ENCODE results near the gene RNF31.

DNA sequence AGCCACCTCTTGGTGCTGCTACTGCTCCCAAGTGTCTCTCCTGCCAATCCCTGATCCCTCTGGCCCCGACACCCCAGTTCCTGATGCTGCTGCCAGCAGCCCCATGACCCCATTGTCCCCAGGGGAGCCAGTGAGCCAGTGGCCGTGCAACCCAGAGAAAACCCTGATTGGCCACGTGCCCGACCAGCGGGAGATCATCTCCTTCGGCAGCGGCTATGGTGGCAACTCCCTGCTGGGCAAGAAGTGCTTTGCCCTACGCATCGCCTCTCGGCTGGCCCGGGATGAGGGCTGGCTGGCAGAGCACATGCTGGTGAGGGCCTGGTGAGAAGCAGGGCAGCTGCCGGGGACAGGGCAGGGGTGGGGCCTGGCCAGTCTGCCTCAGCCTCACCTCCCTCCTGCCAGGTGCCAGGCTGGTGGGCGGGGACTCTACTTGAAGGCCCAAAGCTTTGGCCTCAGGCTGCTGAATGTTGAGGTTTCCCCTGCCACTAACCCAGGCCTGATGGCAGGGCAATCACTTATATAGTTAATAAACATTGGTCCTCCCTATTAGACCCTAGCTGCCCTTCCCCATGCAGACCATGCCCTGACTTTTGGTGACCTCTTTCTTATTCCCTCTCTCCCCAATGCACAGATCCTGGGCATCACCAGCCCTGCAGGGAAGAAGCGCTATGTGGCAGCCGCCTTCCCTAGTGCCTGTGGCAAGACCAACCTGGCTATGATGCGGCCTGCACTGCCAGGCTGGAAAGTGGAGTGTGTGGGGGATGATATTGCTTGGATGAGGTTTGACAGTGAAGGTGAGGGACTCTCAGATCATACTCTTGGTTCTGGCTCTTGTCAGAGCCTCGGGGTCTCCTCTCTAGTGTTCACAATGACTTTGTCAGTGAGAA lies 48.1 kb upstream of the RNF31 start:
- TF ChIP-seq POLR2A (IDR thresholded peaks at IDR 0.05; ENCODE audit: low read length) (no peak), RAD21 (conservative IDR thresholded peaks at IDR 0.05 in 1 of 2, IDR thresholded peaks at IDR 0.05 in 1 of 2) (no peak), CTCF (IDR thresholded peaks at IDR 0.05) (no peak), HDAC2 (IDR thresholded peaks at IDR 0.05) (no peak), RCOR1 (IDR thresholded peaks at IDR 0.05; ENCODE audit: low read depth, low read length) (no peak), CHD4 (IDR thresholded peaks at IDR 0.05; ENCODE audit: borderline replicate concordance) (no peak), CHD2 (IDR thresholded peaks at IDR 0.05; ENCODE audit: low read length, partially characterized antibody) (no peak), MAX (IDR thresholded peaks at IDR 0.05) (no peak), RFX5 (IDR thresholded peaks at IDR 0.05) (no peak), FOSL2 (IDR thresholded peaks at IDR 0.05) (no peak), FOSL2 (CRISPR knock-in tag; IDR thresholded peaks at IDR 0.05) (no peak), USF2 (IDR thresholded peaks at IDR 0.05) (no peak)
- TF ChIP-seq, protein P1, sequence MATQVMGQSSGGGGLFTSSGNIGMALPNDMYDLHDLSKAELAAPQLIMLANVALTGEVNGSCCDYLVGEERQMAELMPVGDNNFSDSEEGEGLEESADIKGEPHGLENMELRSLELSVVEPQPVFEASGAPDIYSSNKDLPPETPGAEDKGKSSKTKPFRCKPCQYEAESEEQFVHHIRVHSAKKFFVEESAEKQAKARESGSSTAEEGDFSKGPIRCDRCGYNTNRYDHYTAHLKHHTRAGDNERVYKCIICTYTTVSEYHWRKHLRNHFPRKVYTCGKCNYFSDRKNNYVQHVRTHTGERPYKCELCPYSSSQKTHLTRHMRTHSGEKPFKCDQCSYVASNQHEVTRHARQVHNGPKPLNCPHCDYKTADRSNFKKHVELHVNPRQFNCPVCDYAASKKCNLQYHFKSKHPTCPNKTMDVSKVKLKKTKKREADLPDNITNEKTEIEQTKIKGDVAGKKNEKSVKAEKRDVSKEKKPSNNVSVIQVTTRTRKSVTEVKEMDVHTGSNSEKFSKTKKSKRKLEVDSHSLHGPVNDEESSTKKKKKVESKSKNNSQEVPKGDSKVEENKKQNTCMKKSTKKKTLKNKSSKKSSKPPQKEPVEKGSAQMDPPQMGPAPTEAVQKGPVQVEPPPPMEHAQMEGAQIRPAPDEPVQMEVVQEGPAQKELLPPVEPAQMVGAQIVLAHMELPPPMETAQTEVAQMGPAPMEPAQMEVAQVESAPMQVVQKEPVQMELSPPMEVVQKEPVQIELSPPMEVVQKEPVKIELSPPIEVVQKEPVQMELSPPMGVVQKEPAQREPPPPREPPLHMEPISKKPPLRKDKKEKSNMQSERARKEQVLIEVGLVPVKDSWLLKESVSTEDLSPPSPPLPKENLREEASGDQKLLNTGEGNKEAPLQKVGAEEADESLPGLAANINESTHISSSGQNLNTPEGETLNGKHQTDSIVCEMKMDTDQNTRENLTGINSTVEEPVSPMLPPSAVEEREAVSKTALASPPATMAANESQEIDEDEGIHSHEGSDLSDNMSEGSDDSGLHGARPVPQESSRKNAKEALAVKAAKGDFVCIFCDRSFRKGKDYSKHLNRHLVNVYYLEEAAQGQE (IDR thresholded peaks at IDR 0.05) = no peak
